HG02970 (cell line): ENCODE data around the gene IL10.
A peak's percentile ranks its signal among the peaks of the same experiment; 100 is the strongest.
"Not testable (repeated sequence)": the region's sequence is repeated elsewhere in the genome, so short reads cannot be mapped to it uniquely, and the experiment has no call there.

ENCODE experiments used
- ATAC-seq: cut with Tn5 transposase; IDR thresholded peaks from one replicate; pipeline ENCODE4 v1.9.1; 2021; ENCODE audit warnings: mild to moderate bottlenecking, moderate library complexity, moderate number of reproducible peaks; ENCODE audit not compliant: unreplicated experiment, low FRiP score

Gene IL10

GRCh38 chr1:206768472-206769303 lies 3.6 kb downstream of the IL10 start:
- ATAC-seq = peak; percentile 1

- peak; percentile 40 for ATAC-seq
Measured at GRCh38 chr1:206766251-206766856, 5.9 kb downstream of the IL10 start.

DNA sequence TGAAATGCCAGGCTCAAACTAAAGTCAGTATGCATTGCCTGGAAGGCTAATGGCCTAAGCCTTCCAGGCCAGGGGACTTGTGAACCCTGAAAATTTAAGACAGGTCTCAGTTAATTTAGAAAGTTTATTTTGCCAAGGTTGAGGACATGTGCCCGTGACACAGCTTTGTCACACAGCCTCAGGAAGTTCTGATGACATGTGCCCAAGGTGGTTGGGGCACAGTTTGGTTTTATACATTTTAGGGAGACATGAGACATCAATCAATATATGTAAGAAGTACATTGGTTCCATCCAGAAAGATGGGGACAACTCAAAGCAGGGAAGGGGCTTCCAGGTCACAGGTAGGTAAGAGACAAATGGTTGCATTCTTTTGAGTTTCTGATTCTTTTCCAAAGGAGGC lies 6.5 kb downstream of the IL10 start:
- not testable (repeated sequence) for ATAC-seq

GRCh38 chr1:206762741-206763364 lies 9.4 kb downstream of the IL10 start:
- not testable (repeated sequence) for ATAC-seq

DNA sequence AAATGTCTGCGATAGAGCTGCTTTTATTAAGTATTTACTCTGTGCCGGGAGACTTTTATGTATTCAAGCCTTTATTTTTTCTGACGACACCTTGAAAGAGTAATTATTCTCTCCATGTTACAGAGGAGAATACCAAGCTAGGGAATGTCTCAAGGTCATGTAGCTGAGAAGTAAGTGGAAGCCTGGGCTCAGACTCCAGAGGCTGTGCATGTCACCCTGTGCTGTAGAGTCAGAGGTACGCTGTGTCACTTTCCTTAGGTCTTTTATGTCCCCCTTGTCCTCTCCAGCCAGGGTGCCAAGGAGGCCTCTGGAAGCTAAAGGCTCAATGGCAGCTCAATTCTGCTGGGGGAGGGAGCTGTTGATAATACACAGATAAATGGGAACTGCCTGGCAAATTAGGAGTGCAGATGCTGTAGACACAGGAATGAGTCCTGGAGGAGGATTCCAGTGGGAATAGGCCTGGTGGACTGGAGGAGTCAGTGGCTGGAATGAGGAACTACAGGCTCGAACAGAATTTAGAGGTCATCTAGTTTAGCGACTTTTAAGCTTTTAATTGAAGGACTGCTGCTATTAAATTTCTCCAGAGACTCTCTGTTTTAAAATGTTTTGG lies 11.0 kb downstream of the IL10 start:
- no peak for ATAC-seq

- ATAC-seq = no peak
Measured at GRCh38 chr1:206760590-206760989, 11.7 kb downstream of the IL10 start.

DNA sequence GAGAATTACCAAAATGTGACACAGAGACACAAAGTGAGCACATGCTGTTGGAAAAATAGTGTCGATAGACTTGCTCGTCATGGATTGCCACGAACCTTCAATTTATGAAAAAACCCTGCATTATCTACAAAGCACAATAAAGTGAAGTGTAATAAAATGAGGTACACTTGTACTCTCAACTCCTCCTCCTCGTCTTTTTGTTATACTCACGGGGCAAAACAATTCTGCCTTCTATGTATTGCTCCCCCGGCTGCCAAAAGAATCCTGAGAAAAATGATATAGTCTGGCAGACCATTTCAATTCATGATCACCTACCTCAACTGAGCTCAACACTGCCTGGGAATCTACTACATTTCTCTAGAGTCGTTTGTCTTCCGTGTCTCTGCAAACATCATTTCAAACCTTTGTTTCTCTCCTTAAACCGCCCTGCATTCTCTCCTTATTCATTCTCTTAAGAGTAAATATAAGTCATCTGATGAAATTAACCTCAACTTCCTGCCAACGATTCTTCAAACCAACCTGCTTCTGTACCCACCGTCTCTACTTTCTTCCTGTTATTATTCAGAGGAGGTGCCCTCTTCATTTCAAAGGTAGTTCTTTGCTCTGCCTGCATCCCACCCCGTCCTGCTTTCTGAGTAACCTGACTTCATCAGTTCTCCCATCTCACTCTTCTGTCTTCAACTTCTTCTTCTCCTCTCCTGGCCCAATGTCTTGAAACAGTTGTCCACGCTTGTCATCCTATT lies 14.6 kb downstream of the IL10 start:
- ATAC-seq = no peak

- ATAC-seq = no peak
Measured at GRCh38 chr1:206754011-206754410, 18.3 kb downstream of the IL10 start.

- no peak for ATAC-seq
Measured at GRCh38 chr1:206753141-206753540, 19.2 kb downstream of the IL10 start.

- no peak for ATAC-seq
Measured at GRCh38 chr1:206752481-206752880, 19.8 kb downstream of the IL10 start.

DNA sequence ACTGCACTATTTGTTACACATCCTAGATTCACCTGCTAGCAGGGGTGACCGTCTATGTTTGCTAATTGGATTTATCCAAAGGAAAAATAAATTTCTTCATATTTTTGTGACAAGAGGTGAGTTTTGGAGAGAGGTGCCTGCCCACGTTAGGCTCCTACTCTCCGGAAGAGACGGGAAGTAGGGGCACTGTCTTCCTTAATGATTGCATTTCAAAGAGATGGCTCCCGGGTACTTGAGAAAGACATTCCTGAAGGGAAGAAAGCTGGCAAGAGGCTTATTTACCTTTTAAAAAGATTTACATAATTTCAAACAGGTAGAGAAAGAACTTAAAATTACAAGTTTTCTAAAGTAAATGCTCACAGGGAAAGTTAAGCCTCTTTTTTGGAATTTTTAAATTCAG lies 20.4 kb downstream of the IL10 start:
- ATAC-seq = no peak

DNA sequence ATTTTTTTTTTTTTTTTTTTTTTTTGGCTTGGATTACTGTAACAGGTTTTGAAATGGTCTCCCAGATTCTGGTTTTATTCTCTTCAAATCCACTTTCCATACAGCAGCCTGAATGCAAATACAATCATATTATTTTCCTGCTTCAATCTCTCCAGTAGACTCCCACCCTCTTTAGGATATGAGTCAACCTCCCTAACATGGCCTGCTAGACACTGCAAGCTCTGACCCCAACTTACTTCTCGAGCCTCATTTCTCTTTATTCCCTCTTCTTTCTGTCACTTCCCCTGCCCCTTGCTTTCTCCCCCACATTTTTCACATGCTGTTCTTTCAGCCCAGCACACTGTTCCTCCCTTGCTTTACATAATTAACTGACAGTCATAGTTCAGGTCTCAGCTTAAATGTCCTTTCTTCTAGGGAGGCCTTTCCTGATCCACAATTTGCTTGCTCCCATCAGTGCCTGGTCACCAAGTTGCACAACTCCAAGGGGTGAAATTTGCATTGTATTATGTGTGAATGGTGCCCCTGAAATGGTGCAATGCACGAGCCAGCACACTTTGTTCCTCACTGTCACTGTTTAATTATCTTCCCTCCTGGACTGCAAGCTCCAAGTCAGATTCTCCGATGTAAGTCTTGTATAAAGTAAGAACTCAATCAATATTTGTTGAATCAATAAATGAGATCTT lies 23.8 kb downstream of the IL10 start:
- ATAC-seq = no peak

DNA sequence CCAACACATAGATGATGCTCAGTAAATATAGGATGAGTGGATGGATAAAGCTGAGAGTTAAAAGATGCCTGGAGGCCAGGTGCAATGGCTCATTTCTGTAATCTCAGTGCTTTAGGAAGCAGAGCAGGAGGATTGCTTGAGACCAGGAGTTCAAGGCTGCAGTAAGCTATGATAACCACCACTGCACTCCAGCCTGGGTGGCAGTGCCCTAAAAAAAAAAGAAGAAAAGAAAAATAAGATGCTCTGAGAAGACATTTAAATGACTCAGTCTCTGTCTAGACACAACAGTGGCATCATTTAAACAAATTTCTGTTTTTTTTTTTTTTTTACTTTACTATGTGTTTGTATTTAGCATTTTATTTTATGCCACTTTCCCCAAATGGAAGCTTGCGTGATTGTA lies 27.0 kb downstream of the IL10 start:
- no peak for ATAC-seq

GRCh38 chr1:206744683-206745082 lies 27.6 kb downstream of the IL10 start:
- ATAC-seq = no peak

DNA sequence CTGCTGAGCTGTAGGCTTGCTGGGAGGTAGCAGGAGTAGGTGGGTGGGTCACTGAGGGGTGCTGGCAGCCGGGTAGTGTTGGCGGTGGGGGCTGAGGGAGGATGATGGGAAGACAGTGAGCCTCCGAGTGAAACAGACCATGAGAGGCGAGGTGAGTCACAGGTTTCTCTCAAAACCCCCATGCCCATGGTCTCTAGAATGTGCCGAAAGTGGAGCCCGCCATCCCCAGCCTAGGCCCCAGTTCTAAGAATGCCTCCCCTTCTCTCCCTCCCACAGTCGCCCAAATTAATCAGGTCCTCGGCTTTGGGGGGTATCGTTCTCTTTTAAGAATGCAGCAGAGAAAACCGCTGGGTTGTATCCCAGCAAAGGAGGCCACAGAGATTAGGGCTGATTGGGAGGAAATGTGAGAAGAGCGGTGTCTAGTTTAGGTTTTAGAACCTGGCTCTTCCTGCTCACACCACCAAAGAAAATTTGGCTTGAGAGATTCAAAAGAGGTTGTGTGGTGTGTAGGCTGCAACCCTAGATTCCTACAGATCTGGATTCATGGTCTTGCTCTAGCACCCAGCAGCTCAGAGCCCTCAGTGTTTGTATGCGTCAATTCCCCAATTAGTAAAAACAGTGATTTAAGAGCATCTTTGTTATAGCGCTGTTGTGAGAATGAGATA lies 29.4 kb downstream of the IL10 start:
- no peak for ATAC-seq

DNA sequence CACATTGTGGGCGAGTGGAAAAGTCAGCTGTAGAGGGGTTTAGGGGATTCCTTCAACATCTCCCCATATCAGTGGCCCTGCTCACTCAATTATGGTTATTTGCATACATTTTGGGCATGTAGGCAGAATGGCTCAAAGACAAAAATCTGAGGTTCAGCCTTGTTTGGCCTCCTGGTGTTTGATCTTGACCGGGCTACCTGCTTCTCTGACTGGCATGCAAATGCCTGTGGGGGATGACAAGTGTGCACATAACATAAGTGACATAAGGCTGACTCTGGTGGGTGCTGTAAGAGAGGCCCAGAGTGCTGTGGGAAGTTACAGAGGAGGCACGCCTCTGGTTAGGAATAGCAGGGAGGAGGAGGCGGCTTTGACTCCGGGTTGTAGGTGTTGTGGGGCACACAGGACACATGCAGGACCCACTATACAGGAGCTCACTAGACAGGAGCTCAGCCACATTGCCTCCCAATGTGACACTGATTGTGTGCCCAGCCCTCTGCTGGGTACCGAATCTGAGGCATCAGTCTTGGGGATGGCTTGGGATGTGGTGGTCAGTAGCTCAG lies 31.1 kb downstream of the IL10 start:
- no peak for ATAC-seq

GRCh38 chr1:206739411-206740076 lies 32.8 kb downstream of the IL10 start:
- peak; percentile 62 for ATAC-seq
